ENCODE results near the gene MBOAT1. TPM values are rescaled to one million over a fixed set of nuclear protein-coding genes. Genes with fewer than 3 reads are reported as not detected.
A peak's percentile ranks its signal among the peaks of the same experiment; 100 is the strongest.

The MBOAT1 gene
- total RNA-seq, 3 donors from 2014 or later (not counting 1 experiment from before 2014, with no cell fraction given) = 3.6 to 7.5 (median 5.2) TPM

DNA sequence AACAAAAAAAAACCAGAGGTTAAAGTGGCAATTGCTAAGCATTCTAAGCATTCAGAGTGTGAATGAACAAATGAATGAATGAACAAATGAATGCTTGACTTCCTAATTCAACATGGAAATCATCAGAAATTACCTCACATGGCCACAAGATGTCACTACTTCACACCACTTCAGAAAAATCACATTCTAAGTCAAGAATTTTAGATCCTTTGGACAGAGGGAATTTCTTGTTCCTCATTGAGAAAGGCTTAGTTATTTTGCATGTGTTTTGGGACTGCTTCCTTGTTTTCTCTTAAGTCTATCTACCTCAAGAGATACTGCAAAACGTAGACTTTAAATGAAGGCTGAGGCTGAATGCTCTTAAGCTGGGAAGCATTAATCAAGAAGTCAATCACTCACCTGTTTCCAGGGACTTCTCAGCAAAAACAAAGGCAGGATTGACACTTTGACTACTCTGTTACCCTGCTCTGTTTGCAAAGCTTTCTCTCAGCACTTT, 120.2 kb downstream of the MBOAT1 start:
- Histone ChIP-seq H3K4me3 (ENCODE audit: low read length) (no peak overlapping the region), H3K9me3 (ENCODE audit: control insufficient read depth, insufficient read depth, low read length) (no peaks in the 10 kb centered on the region), H3K27ac (ENCODE audit: low read length) (no peak overlapping the region), H3K36me3 (ENCODE audit: control insufficient read depth, insufficient read depth, low read length) (no peaks in the 10 kb centered on the region), H3K27me3 (ENCODE audit: control insufficient read depth, insufficient read depth, low read length) (no peaks in the 10 kb centered on the region), H3K4me1 (ENCODE audit: control insufficient read depth, insufficient read depth, low read length) (no peaks in the 10 kb centered on the region)
- peaks cover 0 to 8% of the 10 kb centered on the region in 2 donors for H3K27me3 Mint-ChIP-seq (ENCODE audit: low read depth in 2 of 2)
- intact Hi-C loops (cut with micrococcal nuclease) = loop anchor here (2.0 to 10.0 kb wide), 2 partner anchors 35 to 433 kb away; no protein-coding TSS in a partner anchor
- TF ChIP-seq, protein P1, sequence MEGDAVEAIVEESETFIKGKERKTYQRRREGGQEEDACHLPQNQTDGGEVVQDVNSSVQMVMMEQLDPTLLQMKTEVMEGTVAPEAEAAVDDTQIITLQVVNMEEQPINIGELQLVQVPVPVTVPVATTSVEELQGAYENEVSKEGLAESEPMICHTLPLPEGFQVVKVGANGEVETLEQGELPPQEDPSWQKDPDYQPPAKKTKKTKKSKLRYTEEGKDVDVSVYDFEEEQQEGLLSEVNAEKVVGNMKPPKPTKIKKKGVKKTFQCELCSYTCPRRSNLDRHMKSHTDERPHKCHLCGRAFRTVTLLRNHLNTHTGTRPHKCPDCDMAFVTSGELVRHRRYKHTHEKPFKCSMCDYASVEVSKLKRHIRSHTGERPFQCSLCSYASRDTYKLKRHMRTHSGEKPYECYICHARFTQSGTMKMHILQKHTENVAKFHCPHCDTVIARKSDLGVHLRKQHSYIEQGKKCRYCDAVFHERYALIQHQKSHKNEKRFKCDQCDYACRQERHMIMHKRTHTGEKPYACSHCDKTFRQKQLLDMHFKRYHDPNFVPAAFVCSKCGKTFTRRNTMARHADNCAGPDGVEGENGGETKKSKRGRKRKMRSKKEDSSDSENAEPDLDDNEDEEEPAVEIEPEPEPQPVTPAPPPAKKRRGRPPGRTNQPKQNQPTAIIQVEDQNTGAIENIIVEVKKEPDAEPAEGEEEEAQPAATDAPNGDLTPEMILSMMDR (IDR thresholded peaks at IDR 0.05) = peak; percentile 71
- H3K36me3 Mint-ChIP-seq = no peaks in the 10 kb centered on the region
- no peaks in the 10 kb centered on the region for H3K9me3 Mint-ChIP-seq
- 22% methylated on average over 1 of the region's 1 CpG for WGBS (ENCODE audit: insufficient coverage)
- H3K27ac Mint-ChIP-seq = no peak overlapping the region
- DNase-seq (peak in 1 of 2 donors; percentile 57), ATAC-seq (peak in 2 of 3 donors; percentile 47 to 49)
- no peak overlapping the region for H3K4me3 Mint-ChIP-seq
- no peaks in the 10 kb centered on the region for H3K4me1 Mint-ChIP-seq

DNA sequence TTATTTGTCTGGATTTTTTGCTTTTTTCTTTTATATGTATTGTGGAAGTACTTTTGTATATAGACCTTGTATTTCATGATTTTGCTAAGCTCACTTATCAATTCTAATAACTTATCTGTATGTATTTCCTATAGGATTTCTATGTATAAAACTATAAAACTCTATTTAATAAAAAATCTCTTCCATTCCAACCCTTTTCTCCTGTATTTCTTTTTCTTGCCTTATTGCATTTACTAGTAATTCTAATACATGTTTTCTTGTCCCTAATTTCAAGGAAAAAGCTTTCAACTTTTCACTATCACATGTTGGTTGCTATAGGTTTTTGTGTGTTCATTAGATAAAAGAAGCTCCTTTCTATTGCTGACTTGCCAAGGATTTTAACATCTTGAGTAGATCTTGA, 125.3 kb downstream of the MBOAT1 start:
- ATAC-seq (no peak), DNase-seq (no peak)
- peaks cover 8 to 16% of the 10 kb centered on the region in 2 donors for H3K27me3 Mint-ChIP-seq (ENCODE audit: low read depth in 2 of 2)
- Histone ChIP-seq H3K36me3 (ENCODE audit: control insufficient read depth, insufficient read depth, low read length) (no peaks in the 10 kb centered on the region), H3K27ac (ENCODE audit: low read length) (no peak overlapping the region), H3K9me3 (ENCODE audit: control insufficient read depth, insufficient read depth, low read length) (no peaks in the 10 kb centered on the region), H3K4me3 (ENCODE audit: low read length) (no peak overlapping the region), H3K27me3 (ENCODE audit: control insufficient read depth, insufficient read depth, low read length) (no peaks in the 10 kb centered on the region), H3K4me1 (ENCODE audit: control insufficient read depth, insufficient read depth, low read length) (no peaks in the 10 kb centered on the region)
- H3K4me3 Mint-ChIP-seq = no peak overlapping the region
- intact Hi-C loops (cut with micrococcal nuclease) = no loop called here
- H3K4me1 Mint-ChIP-seq = no peaks in the 10 kb centered on the region
- no peaks in the 10 kb centered on the region for H3K9me3 Mint-ChIP-seq
- TF ChIP-seq, protein P1 (IDR thresholded peaks at IDR 0.05) = no peak
- H3K36me3 Mint-ChIP-seq = no peaks in the 10 kb centered on the region
- no peak overlapping the region for H3K27ac Mint-ChIP-seq

DNA sequence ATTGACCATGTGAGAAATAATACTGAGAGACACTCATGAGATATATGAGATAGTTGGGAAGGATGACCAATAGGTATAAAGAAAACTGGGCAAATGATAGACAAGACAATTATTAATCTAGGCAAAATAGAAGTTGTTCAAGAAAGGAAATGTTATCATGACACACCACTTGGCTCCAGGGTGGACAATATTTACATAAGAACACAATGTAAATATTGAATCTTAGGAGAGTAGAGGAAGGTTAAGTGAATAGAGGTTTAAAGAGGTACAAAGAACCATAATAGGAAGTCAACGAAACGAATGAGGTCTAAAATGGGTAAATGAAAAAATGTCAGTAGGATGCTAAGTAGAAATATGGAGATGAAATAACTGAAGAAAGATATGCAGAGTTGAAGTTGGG, 126.5 kb downstream of the MBOAT1 start:
- Histone ChIP-seq H3K9me3 (ENCODE audit: control insufficient read depth, insufficient read depth, low read length) (no peaks in the 10 kb centered on the region), H3K4me3 (ENCODE audit: low read length) (no peak overlapping the region), H3K27me3 (ENCODE audit: control insufficient read depth, insufficient read depth, low read length) (no peaks in the 10 kb centered on the region), H3K27ac (ENCODE audit: low read length) (no peak overlapping the region), H3K36me3 (ENCODE audit: control insufficient read depth, insufficient read depth, low read length) (no peaks in the 10 kb centered on the region), H3K4me1 (ENCODE audit: control insufficient read depth, insufficient read depth, low read length) (no peaks in the 10 kb centered on the region)
- Mint-ChIP-seq H3K4me1 (no peaks in the 10 kb centered on the region), H3K36me3 (no peaks in the 10 kb centered on the region), H3K4me3 (no peak overlapping the region), H3K27me3 (ENCODE audit: low read depth in 2 of 2) (peaks cover 8 to 16% of the 10 kb centered on the region in 2 donors), H3K27ac (no peak overlapping the region), H3K9me3 (no peaks in the 10 kb centered on the region)
- intact Hi-C loops (cut with micrococcal nuclease) = no loop called here
- no peak for ATAC-seq
- TF ChIP-seq, protein P1 (IDR thresholded peaks at IDR 0.05) = no peak
- WGBS (ENCODE audit: insufficient coverage) = 96% methylated on average over 2 of the region's 2 CpGs
- no peak for DNase-seq

DNA sequence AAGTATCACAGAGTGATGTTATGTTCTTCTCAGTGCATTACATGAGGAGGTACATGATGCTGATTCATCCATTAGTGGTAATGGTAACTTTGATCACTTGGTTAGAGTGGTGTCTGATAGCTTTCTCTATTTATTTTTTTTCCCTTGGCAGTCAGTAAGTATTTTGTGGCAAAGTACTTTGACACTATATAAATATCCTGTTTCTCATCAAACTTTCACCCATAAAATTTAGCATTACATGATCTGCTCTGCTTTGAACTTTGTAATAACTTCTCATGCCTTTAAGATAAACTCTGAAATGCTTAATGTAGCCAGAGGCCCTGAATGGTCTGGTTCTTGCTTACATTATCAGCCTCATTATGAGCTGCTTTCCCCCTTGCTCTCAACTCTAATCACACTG, 127.9 kb downstream of the MBOAT1 start:
- Histone ChIP-seq H3K27me3 (ENCODE audit: control insufficient read depth, insufficient read depth, low read length) (no peaks in the 10 kb centered on the region), H3K4me3 (ENCODE audit: low read length) (no peak overlapping the region), H3K9me3 (ENCODE audit: control insufficient read depth, insufficient read depth, low read length) (no peaks in the 10 kb centered on the region), H3K27ac (ENCODE audit: low read length) (no peak overlapping the region), H3K36me3 (ENCODE audit: control insufficient read depth, insufficient read depth, low read length) (no peaks in the 10 kb centered on the region), H3K4me1 (ENCODE audit: control insufficient read depth, insufficient read depth, low read length) (no peaks in the 10 kb centered on the region)
- DNase-seq (no peak), ATAC-seq (no peak)
- H3K4me3 Mint-ChIP-seq = no peak overlapping the region
- H3K36me3 Mint-ChIP-seq = no peaks in the 10 kb centered on the region
- TF ChIP-seq, protein P1 (IDR thresholded peaks at IDR 0.05) = no peak
- H3K27ac Mint-ChIP-seq = no peak overlapping the region
- no peaks in the 10 kb centered on the region for H3K4me1 Mint-ChIP-seq
- intact Hi-C loops (cut with micrococcal nuclease) = no loop called here
- peaks cover 3% of the 10 kb centered on the region in 2 donors for H3K9me3 Mint-ChIP-seq
- peaks cover 8 to 18% of the 10 kb centered on the region in 2 donors for H3K27me3 Mint-ChIP-seq (ENCODE audit: low read depth in 2 of 2)

Measured in natural killer cell (primary cell).